ENCODE results near the gene PSAP.

Gene PSAP

DNA sequence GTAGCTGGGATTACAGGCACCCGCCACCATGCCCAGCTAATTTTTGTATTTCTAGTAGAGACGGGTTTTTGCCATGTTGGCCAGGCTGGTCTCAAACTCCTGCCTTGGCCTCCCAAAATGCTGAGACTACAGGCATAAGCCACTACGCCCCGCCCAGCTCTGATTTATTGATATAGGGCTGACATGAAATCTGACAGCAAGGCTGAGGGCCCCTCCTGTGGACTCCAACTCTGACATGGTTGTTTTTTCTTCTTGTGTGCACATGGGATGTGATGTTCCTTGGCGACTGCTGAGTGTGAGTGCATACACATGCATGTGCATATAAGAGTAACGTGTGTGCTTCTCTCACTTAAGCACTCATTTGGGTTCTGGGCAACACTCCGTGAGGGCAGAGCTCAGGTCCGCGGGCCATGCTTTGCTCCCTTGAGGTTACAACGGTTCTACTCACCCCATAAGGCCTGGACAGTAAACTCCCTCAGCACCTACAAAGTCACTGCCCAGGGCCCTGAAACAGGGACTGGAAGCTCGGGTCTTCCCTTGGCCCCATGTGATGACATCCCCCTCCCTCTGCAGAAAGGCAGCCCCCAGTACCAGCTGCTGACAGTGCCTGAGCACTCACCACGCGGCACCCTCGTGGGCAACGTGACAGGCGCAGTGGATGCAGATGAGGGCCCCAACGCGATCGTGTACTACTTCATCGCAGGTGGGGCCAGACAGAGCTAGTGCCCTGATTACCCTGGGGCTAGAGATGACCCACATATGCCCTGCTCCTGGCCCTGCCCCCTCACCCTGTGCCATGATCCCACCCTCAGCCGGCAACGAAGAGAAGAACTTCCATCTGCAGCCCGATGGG, 44.1 kb downstream of the PSAP start:
- DNase-seq, result no peak

DNA sequence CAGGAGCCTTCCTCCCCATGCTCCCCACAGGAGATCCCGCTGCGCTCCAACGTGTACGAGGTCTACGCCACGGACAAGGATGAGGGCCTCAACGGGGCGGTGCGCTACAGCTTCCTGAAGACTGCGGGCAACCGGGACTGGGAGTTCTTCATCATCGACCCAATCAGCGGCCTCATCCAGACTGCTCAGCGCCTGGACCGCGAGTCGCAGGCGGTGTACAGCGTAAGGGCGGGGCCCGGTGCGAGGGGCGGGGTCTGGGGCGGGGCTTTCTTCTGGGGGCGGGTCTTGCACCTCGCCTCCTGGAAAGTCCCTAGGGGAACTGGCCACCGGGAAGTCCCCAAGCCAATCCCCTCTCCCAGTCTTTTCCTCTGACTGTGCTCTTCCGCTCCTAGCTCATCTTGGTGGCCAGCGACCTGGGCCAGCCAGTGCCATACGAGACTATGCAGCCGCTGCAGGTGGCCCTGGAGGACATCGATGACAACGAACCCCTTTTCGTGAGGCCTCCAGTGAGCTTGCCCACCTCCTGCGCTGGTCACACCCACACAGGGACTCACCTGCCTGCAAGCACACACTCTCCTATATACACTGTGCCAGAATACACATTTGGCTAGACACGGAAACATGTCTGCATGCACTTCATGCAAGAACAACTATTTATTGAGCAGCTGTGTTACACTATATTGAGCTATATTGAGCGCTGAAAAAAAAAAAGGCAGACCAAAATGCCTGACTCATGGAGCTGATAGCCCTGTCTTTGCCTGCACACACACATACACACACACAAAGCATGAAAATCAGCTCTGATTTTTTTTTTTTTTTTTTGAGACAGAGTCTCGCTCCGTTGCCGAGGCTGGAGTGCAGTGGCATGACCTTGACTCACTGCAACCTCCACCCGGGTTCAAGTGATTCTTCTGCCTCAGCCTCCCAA, 45.0 kb downstream of the PSAP start:
- DNase-seq, result no peak

DNA sequence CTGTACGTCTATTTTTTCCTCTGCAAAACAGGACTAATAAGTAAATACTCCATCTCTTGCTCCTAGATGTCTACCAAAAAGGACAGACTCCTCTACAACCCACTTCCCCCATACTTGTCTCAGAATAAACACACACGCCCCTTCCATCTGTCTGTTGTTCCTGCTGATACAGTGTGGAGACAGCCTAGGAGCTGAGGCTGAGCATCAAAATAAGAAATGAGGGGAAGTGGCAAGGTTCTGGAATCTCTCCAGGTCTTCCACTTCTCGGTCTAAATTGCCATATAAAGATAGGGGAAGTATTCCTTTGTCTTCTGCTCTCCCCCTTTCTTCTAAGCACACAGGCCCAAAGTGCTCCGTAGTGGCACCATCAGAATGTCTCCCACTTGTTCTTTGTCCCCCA, 47.0 kb downstream of the PSAP start:
- no peak for DNase-seq

- no peak for DNase-seq
Measured at GRCh38 chr10:71802715-71803488, 48.1 kb downstream of the PSAP start.

DNA sequence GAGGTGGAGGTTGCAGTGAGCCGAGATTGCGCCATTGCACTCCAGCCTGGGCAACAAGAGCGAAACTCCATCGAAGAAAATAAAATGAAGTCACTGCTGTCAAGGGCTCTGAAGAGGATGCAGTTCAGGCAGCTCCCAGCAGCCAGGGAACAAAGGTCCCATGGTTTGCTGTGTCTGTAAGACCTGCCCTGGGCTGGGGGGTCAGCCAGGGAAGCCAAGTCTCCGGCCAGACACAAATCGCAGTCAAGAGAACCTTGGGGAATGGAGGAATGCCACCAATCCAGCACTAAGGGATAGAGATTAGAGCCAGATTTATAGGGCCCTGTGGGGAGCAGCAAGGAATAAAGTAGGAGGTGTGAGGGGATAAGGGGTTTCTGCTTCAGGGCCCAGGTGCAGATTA, 48.8 kb downstream of the PSAP start:
- no peak for DNase-seq

GRCh38 chr10:71801361-71801760, 49.7 kb downstream of the PSAP start:
- DNase-seq, result no peak

- no peak for DNase-seq
Measured at GRCh38 chr10:71799608-71800453, 51.2 kb downstream of the PSAP start.

GRCh38 chr10:71799112-71799511, 51.9 kb downstream of the PSAP start:
- DNase-seq, result no peak

GRCh38 chr10:71798308-71798624, 52.8 kb downstream of the PSAP start:
- no peak for DNase-seq

DNA sequence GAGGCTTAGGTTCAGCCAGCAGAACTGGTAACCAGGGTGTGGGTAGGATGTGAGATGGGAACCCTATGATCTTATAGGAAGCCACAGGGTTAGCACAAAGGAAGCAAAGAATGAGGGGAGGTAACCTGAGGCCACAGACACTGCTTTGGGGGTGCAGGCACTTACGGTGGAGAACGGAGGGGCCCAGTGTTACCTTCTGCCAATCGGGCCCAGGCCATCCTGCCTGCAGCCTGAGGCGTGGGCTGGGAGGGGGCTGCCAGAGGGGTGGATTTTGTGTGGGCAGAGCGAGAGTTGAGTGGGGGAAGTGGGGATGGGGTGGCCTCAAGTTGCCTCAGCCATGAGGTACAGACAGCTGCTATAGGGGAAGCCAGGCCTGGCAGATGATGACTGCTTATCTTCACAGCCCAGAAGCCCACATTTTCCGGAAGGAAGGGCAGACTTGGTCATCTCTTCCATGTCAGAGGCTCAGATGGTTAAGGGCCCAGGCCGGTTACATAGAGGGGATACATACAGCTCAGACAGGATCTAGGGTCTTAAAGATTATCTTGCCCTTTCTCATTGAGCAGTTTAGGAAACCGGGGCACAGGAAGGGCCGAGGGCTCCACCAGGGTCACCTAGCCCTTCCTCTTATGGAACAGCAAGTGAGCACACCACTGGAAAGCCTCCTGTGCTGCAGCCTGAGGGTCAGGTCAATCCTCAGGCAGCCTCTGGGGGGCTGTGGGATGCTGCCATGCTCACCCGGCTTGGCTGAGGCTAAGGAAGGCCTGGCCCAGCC, 53.3 kb downstream of the PSAP start:
- no peak for DNase-seq

DNA sequence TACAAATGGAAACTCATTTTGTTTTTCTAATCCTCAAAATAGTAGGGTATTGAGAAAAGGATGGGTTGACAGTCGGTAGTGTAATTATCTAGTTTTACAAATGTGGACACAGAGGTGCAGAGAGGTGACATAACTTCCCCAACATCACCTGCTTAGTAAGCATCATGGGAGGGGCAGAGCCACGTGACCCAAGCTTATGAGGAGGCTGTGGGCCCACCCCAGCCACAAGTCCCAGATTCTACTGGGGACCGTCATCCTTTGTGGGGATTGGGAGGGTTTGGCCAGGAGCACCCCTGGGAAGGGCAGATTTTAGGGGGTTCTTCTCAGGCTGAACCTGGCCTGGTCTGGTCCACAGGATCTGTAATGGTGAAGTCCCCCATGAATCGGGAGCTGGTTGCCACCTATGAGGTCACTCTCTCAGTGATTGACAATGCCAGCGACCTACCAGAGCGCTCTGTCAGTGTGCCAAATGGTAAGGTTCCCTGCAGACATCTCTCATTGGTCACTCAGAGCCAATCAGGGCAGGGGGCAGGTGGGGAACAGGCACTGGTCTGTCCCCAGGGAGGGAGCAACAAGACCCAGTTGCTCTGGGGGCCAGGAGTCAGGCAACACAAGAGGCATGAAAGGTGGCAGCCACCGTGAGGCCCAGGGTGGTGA, 54.2 kb downstream of the PSAP start:
- no peak for DNase-seq

DNA sequence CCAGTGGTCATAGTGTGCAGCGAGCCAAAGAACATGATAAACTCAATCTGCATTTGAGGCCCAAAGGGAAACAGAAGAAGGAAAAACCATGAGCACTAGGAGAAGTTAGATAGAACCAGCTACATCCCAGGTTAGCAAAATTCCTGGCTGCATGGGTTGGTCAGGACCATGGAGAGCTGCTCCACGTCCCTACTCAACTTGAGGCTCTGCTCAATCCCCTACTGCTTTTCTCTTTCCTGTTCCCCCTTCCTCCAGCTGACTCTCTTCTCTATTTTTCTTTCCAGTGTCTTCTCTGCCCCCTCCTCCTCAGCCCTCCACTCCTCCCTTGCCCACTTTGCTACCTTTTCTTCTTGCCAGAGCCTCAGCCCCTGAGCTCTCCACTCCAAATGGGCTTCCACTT, 55.8 kb downstream of the PSAP start:
- no peak for DNase-seq

- no peak for DNase-seq
Measured at GRCh38 chr10:71790749-71791440, 60.2 kb downstream of the PSAP start.

DNA sequence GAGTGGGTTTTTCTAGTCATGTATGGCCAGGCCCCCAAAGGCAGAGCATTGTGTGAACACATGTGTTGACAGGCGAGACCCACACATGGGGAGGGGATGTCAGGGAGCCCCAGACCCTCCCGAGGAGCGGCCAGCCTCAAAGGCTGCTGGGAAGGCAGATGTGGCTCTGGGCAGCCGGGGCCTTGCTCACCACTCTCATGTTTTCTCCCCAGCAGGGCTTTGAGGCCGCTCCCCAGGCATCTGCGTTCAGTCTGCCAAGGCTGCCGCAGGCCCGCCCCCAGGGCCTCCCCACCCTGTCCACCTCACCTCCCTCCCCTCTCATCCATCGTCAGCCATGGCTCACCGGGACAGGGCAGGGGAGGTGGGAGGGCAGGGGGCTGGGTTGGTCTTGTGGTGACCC, 61.2 kb downstream of the PSAP start:
- DNase-seq, result no peak

DNA sequence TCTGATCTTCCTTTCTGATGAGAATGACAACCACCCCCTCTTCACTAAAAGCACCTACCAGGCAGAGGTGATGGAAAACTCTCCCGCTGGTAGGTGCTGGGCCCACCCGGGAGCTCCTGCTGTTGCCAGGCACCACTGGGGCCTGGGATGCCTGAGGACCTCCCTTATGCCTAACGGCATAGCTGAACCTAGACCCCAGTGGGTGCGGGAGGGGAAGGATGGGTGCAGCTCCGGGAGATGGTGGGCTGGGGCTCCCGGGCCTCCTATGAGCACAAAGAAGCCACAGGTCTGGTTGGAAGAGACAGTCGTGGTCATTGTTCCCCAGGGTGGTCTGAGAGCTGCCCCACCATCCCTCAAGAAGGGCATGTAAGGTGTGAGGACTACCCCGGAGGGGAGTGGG, 62.1 kb downstream of the PSAP start:
- DNase-seq, result no peak

DNA sequence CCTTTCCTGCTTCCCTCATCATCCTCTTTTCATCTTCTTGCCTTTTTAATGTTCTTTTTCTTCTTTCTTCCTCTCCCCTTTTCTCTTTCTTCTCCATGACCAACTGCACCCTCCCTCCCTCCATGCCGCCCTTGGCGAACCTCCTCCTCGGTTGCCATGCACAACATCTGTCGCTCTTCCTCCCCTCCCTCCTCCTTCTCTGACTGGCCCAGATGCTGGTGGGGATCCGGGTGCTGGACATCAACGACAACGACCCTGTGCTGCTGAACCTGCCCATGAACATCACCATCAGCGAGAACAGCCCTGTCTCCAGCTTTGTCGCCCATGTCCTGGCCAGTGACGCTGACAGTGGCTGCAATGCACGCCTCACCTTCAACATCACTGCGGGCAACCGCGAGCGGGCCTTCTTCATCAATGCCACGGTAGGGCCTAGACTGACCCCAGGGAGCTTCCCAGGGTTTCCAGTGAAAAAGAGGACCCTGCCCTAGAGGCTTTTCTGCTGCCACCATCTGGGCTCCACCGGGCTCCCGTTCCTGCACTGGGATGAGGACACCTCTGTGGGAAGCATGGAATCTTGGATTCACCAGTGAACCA, 66.3 kb downstream of the PSAP start:
- DNase-seq, result no peak

- DNase-seq, result no peak
Measured at GRCh38 chr10:71783917-71784678, 67.0 kb downstream of the PSAP start.

DNA sequence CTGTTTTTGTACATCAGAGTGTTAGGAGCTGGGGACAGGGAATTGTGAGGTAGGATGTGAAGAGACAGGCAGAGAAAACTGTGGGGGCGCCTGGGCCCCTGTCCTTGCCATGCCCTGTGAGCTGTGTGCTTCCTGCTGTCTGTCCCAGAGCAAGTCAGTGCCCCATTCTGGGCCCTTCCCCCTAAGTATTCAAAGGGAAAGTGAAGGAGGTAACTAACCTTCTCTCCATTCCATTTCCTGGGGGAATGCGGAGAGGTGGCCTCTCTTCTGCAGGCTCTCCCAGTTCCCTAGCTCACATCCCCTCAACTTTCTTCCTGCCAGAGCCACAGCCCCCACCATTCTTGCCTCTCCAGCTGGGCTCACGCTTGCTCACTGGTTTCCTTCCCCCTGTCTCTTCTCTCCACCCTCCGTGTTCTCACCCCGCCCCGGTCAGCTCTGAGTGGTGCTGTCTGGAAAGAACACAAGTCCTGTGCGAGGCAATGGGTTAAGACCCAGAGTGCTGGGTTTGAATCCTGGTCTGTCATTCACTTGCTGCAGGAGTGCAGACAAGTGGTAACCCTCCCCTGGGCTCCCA, 68.0 kb downstream of the PSAP start:
- DNase-seq, result no peak
